Nephron (organoid): ENCODE measurements around the gene GSG1L.

Experiments used
- H3K27ac Mint-ChIP-seq, 3 experiments: 2 replicates each; pipeline ENCODE4 v1.8.0; 2020; ENCODE audit warnings: mixed read lengths in 3 of 3, mild to moderate bottlenecking in 2 of 3, moderate library complexity in 1 of 3
- H3K27me3 Mint-ChIP-seq: 2 replicates; pipeline ENCODE4 v1.8.0; 2021; ENCODE audit warnings: low read depth, mild to moderate bottlenecking, moderate library complexity, mixed read lengths
- H3K36me3 Mint-ChIP-seq: 2 replicates; pipeline ENCODE4 v1.8.0; 2020; ENCODE audit warnings: low read depth, mixed read lengths
- H3K4me1 Mint-ChIP-seq: 2 replicates; pipeline ENCODE4 v1.8.0; 2020; ENCODE audit warnings: mixed read lengths
- H3K4me3 Mint-ChIP-seq, 3 experiments: 2 replicates each; pipeline ENCODE4 v1.8.0; 2020; ENCODE audit warnings: mild to moderate bottlenecking in 3 of 3, mixed read lengths in 3 of 3, moderate library complexity in 2 of 3
- H3K9me3 Mint-ChIP-seq: 2 replicates; pipeline ENCODE4 v1.8.0; 2020; ENCODE audit warnings: mixed read lengths
- CTCF ChIP-seq, 3 experiments: fragments of 200-600 bp; sonication (generic); IDR thresholded peaks; one replicate each; pipeline ENCODE4 v1.5.0; 2021; ENCODE audit warnings: antibody characterized with exemption in 3 of 3; ENCODE audit not compliant: unreplicated experiment in 3 of 3

Gene GSG1L

GRCh38 chr16:28000314-28001169 lies 63.0 kb downstream of the GSG1L start:
- no peaks in the 10 kb centered on the region for H3K27me3 Mint-ChIP-seq
- peaks cover 3% of the 10 kb centered on the region for H3K9me3 Mint-ChIP-seq
- H3K27ac Mint-ChIP-seq = peak overlapping the region; percentile 41 to 79 (median 76)
- peak overlapping the region in 1 of 3 experiments; percentile 18 for H3K4me3 Mint-ChIP-seq
- H3K4me1 Mint-ChIP-seq = peaks cover 21% of the 10 kb centered on the region
- TF ChIP-seq CTCF (IDR thresholded peaks at IDR 0.05; ENCODE audit: unreplicated experiment in 3 of 3) = no peak
- H3K36me3 Mint-ChIP-seq = no peaks in the 10 kb centered on the region

GRCh38 chr16:27999687-28000086 lies 63.8 kb downstream of the GSG1L start:
- H3K4me3 Mint-ChIP-seq = no peak overlapping the region
- H3K27me3 Mint-ChIP-seq = no peaks in the 10 kb centered on the region
- peaks cover 26% of the 10 kb centered on the region for H3K4me1 Mint-ChIP-seq
- peaks cover 3% of the 10 kb centered on the region for H3K9me3 Mint-ChIP-seq
- TF ChIP-seq CTCF (IDR thresholded peaks at IDR 0.05; ENCODE audit: unreplicated experiment in 3 of 3) = no peak
- H3K36me3 Mint-ChIP-seq = no peaks in the 10 kb centered on the region
- H3K27ac Mint-ChIP-seq = no peak overlapping the region

- no peaks in the 10 kb centered on the region for H3K36me3 Mint-ChIP-seq
- H3K4me3 Mint-ChIP-seq = no peak overlapping the region
- peaks cover 6% of the 10 kb centered on the region for H3K9me3 Mint-ChIP-seq
- H3K4me1 Mint-ChIP-seq = peaks cover 11% of the 10 kb centered on the region
- no peak overlapping the region for H3K27ac Mint-ChIP-seq
- no peak for TF ChIP-seq CTCF (IDR thresholded peaks at IDR 0.05; ENCODE audit: unreplicated experiment in 3 of 3)
- H3K27me3 Mint-ChIP-seq = no peaks in the 10 kb centered on the region
Measured at GRCh38 chr16:27995378-27995777, 68.1 kb downstream of the GSG1L start.

- Mint-ChIP-seq H3K27ac (no peak overlapping the region), H3K4me1 (peaks cover 7% of the 10 kb centered on the region), H3K9me3 (peaks cover 6% of the 10 kb centered on the region), H3K36me3 (no peaks in the 10 kb centered on the region), H3K4me3 (no peak overlapping the region), H3K27me3 (no peaks in the 10 kb centered on the region)
- no peak for TF ChIP-seq CTCF (IDR thresholded peaks at IDR 0.05; ENCODE audit: unreplicated experiment in 3 of 3)
Measured at GRCh38 chr16:27994686-27995085, 68.8 kb downstream of the GSG1L start.

GRCh38 chr16:27993587-27993986 lies 69.9 kb downstream of the GSG1L start:
- TF ChIP-seq CTCF (IDR thresholded peaks at IDR 0.05; ENCODE audit: unreplicated experiment in 3 of 3) = no peak
- Mint-ChIP-seq H3K27me3 (no peaks in the 10 kb centered on the region), H3K36me3 (no peaks in the 10 kb centered on the region), H3K4me3 (no peak overlapping the region), H3K27ac (no peak overlapping the region), H3K9me3 (peaks cover 6% of the 10 kb centered on the region), H3K4me1 (peaks cover 7% of the 10 kb centered on the region)

- no peak for TF ChIP-seq CTCF (IDR thresholded peaks at IDR 0.05; ENCODE audit: unreplicated experiment in 3 of 3)
- no peak overlapping the region for H3K27ac Mint-ChIP-seq
- no peaks in the 10 kb centered on the region for H3K27me3 Mint-ChIP-seq
- H3K36me3 Mint-ChIP-seq = no peaks in the 10 kb centered on the region
- H3K4me1 Mint-ChIP-seq = peaks cover 7% of the 10 kb centered on the region
- no peak overlapping the region for H3K4me3 Mint-ChIP-seq
- peaks cover 6% of the 10 kb centered on the region for H3K9me3 Mint-ChIP-seq
Measured at GRCh38 chr16:27991876-27992275, 71.6 kb downstream of the GSG1L start.
